KBM-7 (cell line): Measurements from ENCODE around the gene GRM7.

Source experiments
- DNase-seq: peaks from one replicate; pipeline ENCODE4 v3.0.0-alpha.2; 2015
- in situ Hi-C: fragments of 300-500 bp; cut with MboI; formaldehyde crosslinking; loops from 2 replicates; pipeline ENCODE4 v1.14.3; 2020; ENCODE audit warnings: low sequenced_read_pairs, low pct_unique_long_range_greater_than_20kb, mixed read lengths

Gene GRM7

DNA sequence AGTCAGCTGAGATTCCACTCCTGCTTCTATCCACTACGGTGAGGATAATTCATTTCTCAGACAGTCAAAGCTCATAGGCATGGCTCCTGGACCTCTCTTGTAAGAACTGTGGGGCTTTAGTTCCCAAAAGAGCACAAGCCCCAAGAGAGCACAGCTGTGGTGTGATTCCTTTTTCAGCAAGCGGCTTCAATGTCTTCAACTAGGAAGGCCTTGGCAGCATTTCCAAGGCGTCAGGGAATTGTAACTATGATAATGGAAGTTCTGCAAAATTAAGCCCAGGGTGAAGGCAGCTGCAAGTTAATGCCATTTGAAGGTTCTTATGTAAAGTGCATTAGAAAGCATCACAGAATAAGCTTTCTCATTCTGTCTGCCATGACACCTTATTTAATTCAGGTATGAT lies 657.1 kb downstream of the GRM7 start:
- in situ Hi-C loops: no loop called here

DNA sequence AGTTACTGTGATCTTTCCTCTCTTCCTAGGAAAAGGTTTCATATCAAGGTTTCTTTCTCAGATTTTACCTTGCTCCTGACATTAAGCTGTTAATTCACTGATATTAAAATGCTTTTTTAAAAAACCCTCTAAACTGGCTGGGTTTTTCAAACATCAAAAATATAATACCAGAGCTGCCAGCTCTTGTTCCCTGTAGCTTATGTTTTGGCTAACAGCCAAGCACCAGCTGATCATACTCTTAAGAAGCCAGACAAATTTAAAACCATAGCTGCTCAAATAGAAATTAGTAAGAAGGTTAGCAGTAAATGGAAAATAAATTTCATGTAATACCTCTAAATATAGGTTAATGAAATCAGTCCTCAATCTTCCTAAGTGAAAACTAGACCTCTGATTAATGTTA lies 657.5 kb downstream of the GRM7 start:
- DNase-seq: no peak
- in situ Hi-C loops: no loop called here

More for the DNA sequence above, 657.1 kb downstream of the GRM7 start:
- DNase-seq: no peak

DNA sequence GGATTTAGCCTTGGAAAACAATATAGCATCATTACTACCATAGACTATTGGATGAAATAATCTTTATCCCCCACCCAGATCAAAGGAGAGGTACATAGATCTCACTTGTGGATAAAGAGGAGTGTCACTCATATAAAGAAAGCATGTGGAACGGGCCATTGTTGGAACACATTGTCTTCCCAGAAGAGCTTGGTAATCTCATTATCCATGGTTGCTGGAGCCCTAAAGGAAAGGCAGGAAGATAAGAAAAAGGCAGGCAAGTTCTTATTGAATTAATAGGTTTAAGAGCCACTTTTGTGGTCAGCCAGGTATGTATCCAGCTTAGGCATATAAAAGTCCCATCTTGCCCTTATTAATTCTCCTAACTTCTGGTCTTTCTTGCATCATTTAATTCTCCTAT lies 659.1 kb downstream of the GRM7 start:
- in situ Hi-C loops: no loop called here
- DNase-seq: no peak

DNA sequence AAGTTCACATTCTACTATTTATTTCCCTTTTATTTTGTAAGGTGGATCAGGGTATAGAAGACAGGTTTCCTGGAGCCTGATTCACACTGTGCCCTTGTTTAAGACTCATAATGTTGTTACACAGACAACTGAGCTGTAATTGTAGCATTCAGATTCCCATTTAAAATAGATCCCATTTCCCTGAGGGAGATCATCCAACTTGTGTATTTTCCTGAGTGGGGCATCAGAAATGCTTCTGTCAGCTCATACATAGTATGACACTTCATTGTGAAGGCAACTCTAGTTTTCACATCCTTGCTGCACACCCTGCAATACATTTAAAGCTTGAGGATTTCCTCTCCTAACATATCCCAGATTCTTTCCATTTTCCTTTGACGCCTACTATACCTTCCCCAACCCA lies 659.7 kb downstream of the GRM7 start:
- in situ Hi-C loops: no loop called here
- DNase-seq: no peak

DNA sequence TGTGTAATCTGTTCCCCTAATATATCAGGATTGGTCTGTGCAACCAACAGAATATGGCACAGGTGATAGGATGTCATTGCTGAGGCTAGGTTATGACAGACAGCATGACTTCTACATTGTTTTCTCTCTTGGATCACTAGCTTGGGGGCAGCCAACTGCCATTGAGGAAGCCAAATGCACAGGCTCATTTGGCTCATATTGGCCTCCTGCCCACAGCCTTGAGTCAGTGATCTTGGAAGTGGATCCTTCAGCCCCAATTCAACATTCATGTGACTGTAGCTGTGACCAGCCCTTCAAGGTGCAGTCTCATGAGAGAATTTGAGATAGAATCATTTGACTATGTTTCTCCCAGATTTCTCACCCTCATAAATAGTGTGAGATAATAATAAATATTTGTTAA lies 675.6 kb downstream of the GRM7 start:
- in situ Hi-C loops: no loop called here
- no peak for DNase-seq

- DNase-seq: no peak
- in situ Hi-C loops: no loop called here
These were observed 676.0 kb downstream of the GRM7 start for GRCh38 chr3:7536921-7537320.

GRCh38 chr3:7543294-7543880 lies 682.5 kb downstream of the GRM7 start:
- in situ Hi-C loops: no loop called here
- DNase-seq: no peak

DNA sequence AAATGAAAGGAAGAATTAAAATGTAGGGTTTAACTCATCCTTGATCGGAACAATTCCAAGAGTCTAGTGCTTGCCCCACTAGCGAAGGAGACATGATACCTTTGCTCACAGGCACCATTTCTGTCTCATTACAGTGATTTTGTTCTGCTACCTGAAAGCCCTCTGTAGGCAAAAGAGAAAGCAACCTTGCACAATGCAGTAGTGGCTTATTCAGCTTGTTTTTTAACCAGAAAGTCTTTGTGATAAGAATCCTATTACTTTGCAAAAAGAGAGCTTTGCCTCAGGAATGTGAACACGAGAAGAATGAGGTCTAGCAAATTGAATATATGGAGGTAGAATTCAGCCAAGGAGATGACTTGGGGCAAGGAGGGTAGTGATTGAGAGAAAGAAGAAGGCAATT lies 684.4 kb downstream of the GRM7 start:
- no peak for DNase-seq
- in situ Hi-C loops: no loop called here

- in situ Hi-C loops: no loop called here
- peak; percentile 32 for DNase-seq
These were observed 685.3 kb downstream of the GRM7 start for GRCh38 chr3:7546253-7546652.

DNA sequence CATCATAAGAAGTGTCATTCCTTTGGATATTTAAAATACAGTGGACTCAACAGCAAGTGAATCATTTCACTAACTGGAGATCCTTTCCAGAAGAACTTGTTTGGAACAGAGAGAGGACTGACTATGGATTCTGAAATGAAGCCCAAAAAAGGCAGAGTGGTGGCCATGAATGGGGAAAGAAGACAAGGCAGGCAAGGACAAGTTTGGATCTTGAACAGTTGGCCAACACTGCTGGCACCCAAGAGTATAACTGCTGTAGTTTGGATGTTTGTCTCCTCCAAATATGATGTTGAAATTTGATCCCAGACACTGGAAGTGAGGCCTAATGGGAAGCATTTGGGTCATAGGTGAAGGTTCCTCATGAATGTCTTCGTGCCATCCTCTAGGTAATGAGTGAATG lies 686.9 kb downstream of the GRM7 start:
- in situ Hi-C loops: no loop called here
- no peak for DNase-seq

DNA sequence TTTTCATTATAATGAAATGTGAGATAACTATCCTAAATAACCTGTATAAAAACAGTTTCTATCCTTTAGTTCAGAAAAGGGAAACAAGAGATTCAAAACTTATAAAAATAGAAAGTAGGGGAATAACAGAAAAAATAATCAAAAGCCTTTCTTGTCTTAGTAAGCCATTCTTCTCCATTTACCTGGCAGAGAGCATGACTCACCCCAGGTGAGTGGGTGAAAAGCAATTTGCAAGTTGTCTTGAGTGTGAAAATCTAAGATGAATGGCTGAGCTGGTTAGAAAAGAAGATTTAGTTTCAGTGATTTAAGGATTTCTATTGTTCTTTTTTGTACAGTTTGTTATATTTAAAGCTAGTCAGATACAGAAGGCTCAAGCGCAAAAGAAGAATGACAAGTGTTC lies 702.0 kb downstream of the GRM7 start:
- in situ Hi-C loops: no loop called here
- DNase-seq: no peak

DNA sequence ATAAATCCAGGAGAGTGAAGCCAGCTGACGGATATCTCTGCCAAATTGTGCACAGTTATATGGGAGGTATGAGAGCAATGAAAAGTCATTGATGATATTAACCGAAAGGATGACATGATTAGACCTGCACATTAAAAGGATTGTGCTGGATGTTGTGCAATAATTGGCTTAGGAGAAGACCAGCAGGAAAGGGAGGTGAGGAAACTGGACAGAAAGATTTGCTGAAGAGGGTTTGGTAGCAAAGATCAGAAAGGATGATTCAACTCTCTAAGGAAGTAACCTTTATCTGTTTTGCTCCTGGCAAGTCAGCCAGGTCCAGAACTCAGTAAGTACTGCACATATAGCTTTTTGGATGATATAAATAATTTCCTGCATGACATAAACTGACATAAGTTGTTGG lies 704.7 kb downstream of the GRM7 start:
- in situ Hi-C loops: no loop called here

GRCh38 chr3:7567160-7567559 lies 706.2 kb downstream of the GRM7 start:
- in situ Hi-C loops: no loop called here
- no peak for DNase-seq

More for the DNA sequence above, 704.7 kb downstream of the GRM7 start:
- DNase-seq: no peak

GRCh38 chr3:7568526-7569184 lies 707.7 kb downstream of the GRM7 start:
- in situ Hi-C loops: no loop called here
- DNase-seq: no peak

DNA sequence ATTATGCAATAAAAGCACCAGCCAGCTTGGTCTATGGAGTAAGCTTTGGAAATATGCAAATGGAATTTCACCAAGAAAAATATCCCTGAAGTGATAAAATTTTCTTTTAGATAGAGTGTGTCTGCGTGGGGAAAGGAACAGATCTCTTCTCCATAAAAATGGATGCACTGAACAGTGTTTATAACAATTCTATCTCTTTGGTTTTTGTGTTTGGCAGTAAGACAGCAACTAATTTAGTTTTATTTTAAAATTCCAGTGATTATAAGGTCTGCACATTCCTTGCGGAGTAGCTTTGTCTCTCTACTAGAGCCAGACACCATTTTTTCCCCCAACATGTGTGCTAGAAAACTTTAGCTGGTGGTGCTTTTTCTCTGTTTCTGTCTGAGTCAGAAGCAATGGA lies 712.4 kb downstream of the GRM7 start:
- in situ Hi-C loops: no loop called here
- no peak for DNase-seq

DNA sequence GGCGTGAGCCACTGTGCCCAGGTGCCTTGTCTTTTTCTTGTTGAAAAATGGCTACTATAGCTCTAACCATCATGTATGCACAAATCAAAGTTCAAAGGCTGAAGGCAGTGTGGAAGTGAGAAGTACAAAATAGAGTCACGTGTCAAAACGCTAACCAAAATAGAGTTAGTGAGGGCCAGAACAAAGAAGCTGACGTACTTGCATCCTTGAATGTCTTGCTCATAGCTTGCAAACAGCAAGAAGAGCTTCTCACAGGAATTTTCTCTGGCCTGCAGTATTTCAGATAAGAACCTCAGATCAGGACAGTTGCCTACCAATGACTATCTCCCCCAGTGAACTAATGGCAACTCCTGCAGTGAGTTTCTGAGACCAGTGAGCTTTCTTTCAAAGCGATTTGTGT lies 713.5 kb downstream of the GRM7 start:
- in situ Hi-C loops: no loop called here
- no peak for DNase-seq

GRCh38 chr3:7576071-7576470 lies 715.2 kb downstream of the GRM7 start:
- in situ Hi-C loops: no loop called here
- DNase-seq: no peak

DNA sequence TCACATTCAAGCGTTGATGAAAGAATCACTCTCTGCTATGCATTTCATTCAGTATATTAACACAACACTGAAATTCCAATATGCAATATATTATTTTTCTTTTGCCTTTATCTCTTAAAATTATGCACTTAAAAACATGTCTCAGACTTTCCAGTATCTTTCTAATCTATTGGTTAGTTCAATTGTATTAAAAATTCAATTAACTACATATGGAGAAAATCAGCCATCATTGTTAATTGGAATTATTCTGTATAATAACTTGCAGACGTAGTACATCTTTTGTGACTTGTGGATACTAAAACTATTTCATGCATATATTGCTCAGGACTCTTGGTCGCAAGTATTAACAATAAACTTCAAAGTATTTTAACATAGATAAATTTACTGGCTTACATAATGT lies 715.6 kb downstream of the GRM7 start:
- DNase-seq: no peak
- in situ Hi-C loops: no loop called here

GRCh38 chr3:7577513-7577912 lies 716.6 kb downstream of the GRM7 start:
- DNase-seq: no peak
- in situ Hi-C loops: no loop called here

DNA sequence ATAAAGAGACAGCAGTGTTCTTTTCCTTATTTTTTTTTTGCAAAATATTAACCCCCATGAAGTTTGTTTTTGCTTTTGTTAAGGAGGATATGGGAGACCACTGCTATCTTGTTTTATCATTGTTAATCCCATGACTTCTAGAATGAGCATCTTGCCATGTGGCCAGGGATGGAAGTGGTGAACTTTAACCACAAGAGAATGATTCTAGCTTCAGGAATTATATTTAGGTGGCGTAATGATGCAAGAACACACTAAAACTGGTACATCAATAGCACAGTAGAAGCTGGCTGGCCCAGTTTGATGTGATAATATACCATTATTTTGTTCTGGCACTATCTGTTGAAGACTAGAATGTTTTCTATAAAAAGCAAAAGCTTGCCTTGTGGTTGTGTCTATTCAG lies 720.9 kb downstream of the GRM7 start:
- in situ Hi-C loops: no loop called here
- no peak for DNase-seq

- DNase-seq: peak; percentile 18
- in situ Hi-C loops: no loop called here
These were observed 724.1 kb downstream of the GRM7 start for GRCh38 chr3:7585052-7585451.
